Measurements from ENCODE around the gene SIGLEC7.

The SIGLEC7 gene

DNA sequence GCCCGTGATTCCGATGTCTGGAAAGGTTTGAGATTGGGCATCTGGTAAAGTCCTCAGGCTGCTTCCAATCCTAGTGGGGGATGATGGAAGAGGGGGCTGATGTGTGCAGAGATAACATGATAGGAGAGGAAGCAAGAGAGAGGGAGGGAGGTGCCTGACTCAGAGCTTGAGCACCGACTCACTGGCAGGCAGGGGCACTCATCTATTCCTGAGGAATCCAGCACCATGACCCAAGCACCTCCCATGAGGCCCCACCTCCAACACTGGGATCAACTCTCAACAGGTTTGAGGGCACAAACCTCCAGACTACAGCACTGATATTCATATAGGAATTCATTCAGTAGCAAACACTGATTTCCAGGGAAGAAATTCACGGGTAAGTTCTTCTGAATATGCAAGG, 23.0 kb upstream of the SIGLEC7 start:
- Histone ChIP-seq H3K27me3 (ENCODE audit: insufficient read depth, low read depth) (peaks cover 59% of the 10 kb centered on the region), H3K27ac (no peak overlapping the region)
- TF ChIP-seq, protein P1, sequence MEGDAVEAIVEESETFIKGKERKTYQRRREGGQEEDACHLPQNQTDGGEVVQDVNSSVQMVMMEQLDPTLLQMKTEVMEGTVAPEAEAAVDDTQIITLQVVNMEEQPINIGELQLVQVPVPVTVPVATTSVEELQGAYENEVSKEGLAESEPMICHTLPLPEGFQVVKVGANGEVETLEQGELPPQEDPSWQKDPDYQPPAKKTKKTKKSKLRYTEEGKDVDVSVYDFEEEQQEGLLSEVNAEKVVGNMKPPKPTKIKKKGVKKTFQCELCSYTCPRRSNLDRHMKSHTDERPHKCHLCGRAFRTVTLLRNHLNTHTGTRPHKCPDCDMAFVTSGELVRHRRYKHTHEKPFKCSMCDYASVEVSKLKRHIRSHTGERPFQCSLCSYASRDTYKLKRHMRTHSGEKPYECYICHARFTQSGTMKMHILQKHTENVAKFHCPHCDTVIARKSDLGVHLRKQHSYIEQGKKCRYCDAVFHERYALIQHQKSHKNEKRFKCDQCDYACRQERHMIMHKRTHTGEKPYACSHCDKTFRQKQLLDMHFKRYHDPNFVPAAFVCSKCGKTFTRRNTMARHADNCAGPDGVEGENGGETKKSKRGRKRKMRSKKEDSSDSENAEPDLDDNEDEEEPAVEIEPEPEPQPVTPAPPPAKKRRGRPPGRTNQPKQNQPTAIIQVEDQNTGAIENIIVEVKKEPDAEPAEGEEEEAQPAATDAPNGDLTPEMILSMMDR (conservative IDR thresholded peaks at IDR 0.05; ENCODE audit: low read depth, low read length) = no peak

DNA sequence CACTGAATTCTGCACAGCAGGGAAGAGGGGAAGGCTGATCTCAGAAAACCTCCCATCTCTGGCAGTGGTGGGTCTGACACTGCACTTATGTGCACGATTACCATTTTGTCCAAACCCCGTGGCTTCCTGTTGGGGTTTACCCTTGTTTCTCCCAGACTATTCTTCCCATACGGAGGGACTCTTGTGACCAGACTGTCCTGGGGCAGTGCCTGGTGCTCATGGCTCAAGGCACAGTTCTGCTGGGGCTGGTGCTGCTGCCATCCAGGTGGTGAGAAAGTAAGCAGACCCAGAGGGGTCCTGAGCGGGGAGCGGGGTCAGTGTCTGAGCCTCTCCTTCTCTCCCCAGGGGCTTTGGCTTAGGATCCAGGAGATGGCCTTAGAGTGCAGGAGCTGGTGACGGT, 22.5 kb upstream of the SIGLEC7 start:
- TF ChIP-seq, protein P1 (conservative IDR thresholded peaks at IDR 0.05; ENCODE audit: low read depth, low read length) = no peak
- no peaks in the 10 kb centered on the region for H4K20me1 ChIP-seq (ENCODE audit: insufficient read depth)
- H3K9ac ChIP-seq = no peak overlapping the region
- H3K27me3 ChIP-seq (ENCODE audit: insufficient read depth, low read depth) = peaks cover 55% of the 10 kb centered on the region
- H3K27ac ChIP-seq = no peak overlapping the region
- no peak overlapping the region for H2AFZ ChIP-seq (ENCODE audit: low read depth)
- no peak overlapping the region for H3K4me3 ChIP-seq (IDR thresholded peaks at IDR 0.05; ENCODE audit: insufficient read depth, low read depth, low read length)
- H3K36me3 ChIP-seq (ENCODE audit: insufficient read depth) = no peaks in the 10 kb centered on the region
- no peak overlapping the region for H3K4me2 ChIP-seq
- no peaks in the 10 kb centered on the region for H3K79me2 ChIP-seq (ENCODE audit: insufficient read depth, low read depth)
- H3K4me1 ChIP-seq (ENCODE audit: low read depth, poor library complexity, severe bottlenecking) = no peaks in the 10 kb centered on the region

More for the DNA sequence above, 23.0 kb upstream of the SIGLEC7 start:
- Histone ChIP-seq H3K9ac (no peak overlapping the region), H4K20me1 (ENCODE audit: insufficient read depth) (no peaks in the 10 kb centered on the region), H3K4me1 (ENCODE audit: low read depth, poor library complexity, severe bottlenecking) (no peaks in the 10 kb centered on the region), H3K4me3 (IDR thresholded peaks at IDR 0.05; ENCODE audit: insufficient read depth, low read depth, low read length) (no peak overlapping the region), H2AFZ (ENCODE audit: low read depth) (no peak overlapping the region), H3K4me2 (no peak overlapping the region), H3K36me3 (ENCODE audit: insufficient read depth) (no peaks in the 10 kb centered on the region), H3K79me2 (ENCODE audit: insufficient read depth, low read depth) (no peaks in the 10 kb centered on the region)

DNA sequence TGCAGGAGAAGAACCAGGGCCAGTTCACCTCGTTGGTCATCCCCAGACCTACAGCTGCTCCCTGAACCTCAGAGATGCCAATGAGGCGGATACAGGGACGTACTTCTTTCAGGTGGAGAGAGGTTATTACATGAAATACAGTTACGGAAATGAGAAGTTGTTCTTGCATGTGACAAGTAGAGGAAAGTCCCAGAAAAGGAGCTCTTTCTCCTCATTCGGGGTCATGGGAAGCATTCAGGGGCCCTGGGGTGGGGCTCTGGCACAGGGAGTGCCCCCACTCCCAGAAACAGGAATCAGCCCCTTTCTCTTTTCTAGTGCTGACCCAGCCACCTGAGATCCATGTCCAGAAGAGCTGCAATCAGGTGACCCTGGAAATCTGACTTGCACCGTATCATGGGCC, 21.9 kb upstream of the SIGLEC7 start:
- Histone ChIP-seq H3K79me2 (ENCODE audit: insufficient read depth, low read depth) (no peaks in the 10 kb centered on the region), H3K27ac (no peak overlapping the region), H3K9ac (no peak overlapping the region), H3K27me3 (ENCODE audit: insufficient read depth, low read depth) (peaks cover 51% of the 10 kb centered on the region), H4K20me1 (ENCODE audit: insufficient read depth) (no peaks in the 10 kb centered on the region), H3K4me2 (no peak overlapping the region), H2AFZ (ENCODE audit: low read depth) (no peak overlapping the region), H3K4me3 (IDR thresholded peaks at IDR 0.05; ENCODE audit: insufficient read depth, low read depth, low read length) (no peak overlapping the region), H3K4me1 (ENCODE audit: low read depth, poor library complexity, severe bottlenecking) (no peaks in the 10 kb centered on the region), H3K36me3 (ENCODE audit: insufficient read depth) (no peaks in the 10 kb centered on the region)
- TF ChIP-seq, protein P1 (conservative IDR thresholded peaks at IDR 0.05; ENCODE audit: low read depth, low read length) = no peak

DNA sequence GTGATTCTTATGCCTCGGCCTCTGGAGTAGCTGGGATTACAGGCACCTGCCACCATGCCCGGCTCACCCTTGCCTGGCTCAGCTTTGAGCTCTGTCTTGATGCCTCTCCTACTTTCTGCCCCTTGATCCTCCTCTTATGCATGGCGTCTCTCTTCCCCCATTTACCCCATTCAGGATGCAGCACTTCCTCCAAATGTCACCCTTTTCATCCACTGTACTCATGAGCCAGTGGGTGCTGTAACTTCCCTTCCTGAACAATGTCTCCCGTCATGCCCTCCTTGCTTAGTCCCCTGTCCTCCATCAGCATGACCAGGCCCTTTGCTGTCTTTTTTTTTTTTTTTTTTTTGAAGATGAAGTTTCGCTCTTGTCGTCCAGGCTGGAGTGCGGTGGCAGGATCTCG, 20.8 kb upstream of the SIGLEC7 start:
- H3K36me3 ChIP-seq (ENCODE audit: insufficient read depth) = no peaks in the 10 kb centered on the region
- H3K4me1 ChIP-seq (ENCODE audit: low read depth, poor library complexity, severe bottlenecking) = no peaks in the 10 kb centered on the region
- H3K9ac ChIP-seq = no peak overlapping the region
- no peak overlapping the region for H3K4me3 ChIP-seq (IDR thresholded peaks at IDR 0.05; ENCODE audit: insufficient read depth, low read depth, low read length)
- H4K20me1 ChIP-seq (ENCODE audit: insufficient read depth) = no peaks in the 10 kb centered on the region
- H3K27ac ChIP-seq = no peak overlapping the region
- no peak overlapping the region for H2AFZ ChIP-seq (ENCODE audit: low read depth)
- no peak overlapping the region for H3K4me2 ChIP-seq
- no peaks in the 10 kb centered on the region for H3K79me2 ChIP-seq (ENCODE audit: insufficient read depth, low read depth)
- TF ChIP-seq, protein P1 (conservative IDR thresholded peaks at IDR 0.05; ENCODE audit: low read depth, low read length) = no peak
- H3K27me3 ChIP-seq (ENCODE audit: insufficient read depth, low read depth) = peaks cover 41% of the 10 kb centered on the region

All from KMS-11 (cell line).